CD4-positive, alpha-beta T cell (primary cell): ENCODE results near the gene NUF2. TPM values are rescaled to one million over a fixed set of nuclear protein-coding genes. Genes with fewer than 3 reads are reported as not detected.

Experiments used
- ATAC-seq: fragments of 200-7000 bp; cut with Tn5 transposase; one replicate; pipeline ENCODE4 v1.10.0; 2022; ENCODE audit warnings: mild to moderate bottlenecking; ENCODE audit not compliant: poor library complexity
- CTCF ChIA-PET: fragments of 350-600 bp; sonication (Branson Sonifier 250); formaldehyde crosslinking; loops from one replicate; lab custom pipeline; 2021; ENCODE audit warnings: antibody characterized with exemption, inconsistent platforms; lab: Charles Lee
- POLR2A ChIA-PET: fragments of 350-600 bp; sonication (Branson Sonifier 250); formaldehyde crosslinking; loops from one replicate; lab custom pipeline; 2021; ENCODE audit warnings: antibody characterized with exemption, inconsistent platforms; lab: Charles Lee
- DNase-seq, 14 experiments: peaks; one replicate each; pipeline ENCODE4 v3.0.0-alpha.2; 2013 to 2020; ENCODE audit warnings: mixed read lengths in 2 of 14
- H3K27ac ChIP-seq, 2 donors: one replicate each; pipeline versions ENCODE4 v1.5.1 to v1.7.0; 2013; ENCODE audit warnings: low read length in 2 of 2, low read depth in 1 of 2, mild to moderate bottlenecking in 1 of 2
- H3K27me3 ChIP-seq, 2 experiments: 1 replicate in 1 of 2; 2 replicates in 1 of 2; pipeline versions ENCODE4 v1.6.1 to v1.7.0; 2013; ENCODE audit warnings: low read length in 2 of 2, control low read depth in 1 of 2, mild to moderate bottlenecking in 1 of 2, moderate library complexity in 1 of 2; ENCODE audit not compliant: insufficient read depth in 2 of 2, control insufficient read depth in 1 of 2
- H3K36me3 ChIP-seq: one replicate; pipeline ENCODE4 v1.6.1; 2013; ENCODE audit warnings: low read length, control low read depth; ENCODE audit not compliant: insufficient read depth
- H3K4me1 ChIP-seq: one replicate; pipeline ENCODE4 v1.6.1; 2013; ENCODE audit warnings: low read length, control low read depth; ENCODE audit not compliant: insufficient read depth
- H3K4me3 ChIP-seq: one replicate; pipeline ENCODE4 v1.5.1; 2013; ENCODE audit warnings: mild to moderate bottlenecking, low read length, moderate library complexity
- H3K9me3 ChIP-seq, 2 experiments: 1 replicate in 1 of 2; 2 replicates in 1 of 2; pipeline versions ENCODE4 v1.6.1 to v1.7.0; 2013; ENCODE audit warnings: low read length in 2 of 2, mild to moderate bottlenecking in 2 of 2, control low read depth in 1 of 2, moderate library complexity in 1 of 2; ENCODE audit not compliant: control insufficient read depth in 1 of 2, insufficient read depth in 1 of 2
- H3K27ac Mint-ChIP-seq: one replicate; pipeline ENCODE4 v1.8.0; 2020; ENCODE audit warnings: mixed read lengths
- H3K27me3 Mint-ChIP-seq: one replicate; pipeline ENCODE4 v1.8.0; 2021; ENCODE audit warnings: mixed read lengths
- H3K36me3 Mint-ChIP-seq: one replicate; pipeline ENCODE4 v1.8.0; 2021; ENCODE audit warnings: low read depth, mixed read lengths
- H3K4me1 Mint-ChIP-seq: one replicate; pipeline ENCODE4 v1.8.0; 2021; ENCODE audit warnings: low read depth, mixed read lengths
- H3K4me3 Mint-ChIP-seq: one replicate; pipeline ENCODE4 v1.8.0; 2020; ENCODE audit warnings: mild to moderate bottlenecking, mixed read lengths
- H3K9me3 Mint-ChIP-seq: one replicate; pipeline ENCODE4 v1.8.0; 2020; ENCODE audit warnings: mixed read lengths
- CTCF ChIP-seq: fragments of 200-600 bp; IDR thresholded peaks from one replicate; pipeline ENCODE4 v1.8.0; 2022; ENCODE audit warnings: antibody characterized with exemption, mild to moderate bottlenecking
- intact Hi-C, 2 experiments: fragments of 100-400 bp; cut with DNase I in 1 of 2; cut with micrococcal nuclease in 1 of 2; formaldehyde crosslinking; loops; one replicate each; pipeline versions ENCODE4 v1.15.1 to v1.9.0; 2023 to 2025; cut with DNase I, micrococcal nuclease
- total RNA-seq, 174 experiments: library from RNA in 2 of 174; stranded (reverse) in 2 of 174; gene quantifications; one replicate each; pipeline ENCODE4 v1.2.3 and lab custom pipeline; 2021 to 2026

Gene NUF2
- total RNA-seq, 2 experiments from 2014 or later = 1.8 TPM

- no peak overlapping the region for H3K4me3 Mint-ChIP-seq
- no peaks in the 10 kb centered on the region for H3K27me3 ChIP-seq
- ChIA-PET CTCF (no interaction called here), POLR2A (no interaction called here)
- no peak for ATAC-seq
- H3K9me3 ChIP-seq = no peaks in the 10 kb centered on the region
- intact Hi-C loops = no loop called here
- no peaks in the 10 kb centered on the region for H3K4me1 Mint-ChIP-seq
- H3K4me3 ChIP-seq = no peak overlapping the region
- no peak overlapping the region for H3K27ac ChIP-seq
- TF ChIP-seq CTCF = no peak
- no peaks in the 10 kb centered on the region for H3K9me3 Mint-ChIP-seq
- no peak overlapping the region for H3K27ac Mint-ChIP-seq
- no peaks in the 10 kb centered on the region for H3K4me1 ChIP-seq
- H3K36me3 ChIP-seq = peaks cover 10% of the 10 kb centered on the region
- DNase-seq = no peak
- peaks cover 58% of the 10 kb centered on the region for H3K36me3 Mint-ChIP-seq
- H3K27me3 Mint-ChIP-seq = no peaks in the 10 kb centered on the region
Observed at GRCh38 chr1:163307479-163308171, 14.1 kb upstream of the NUF2 start.

GRCh38 chr1:163308811-163309210 is 12.9 kb upstream of the NUF2 start:
- POLR2A ChIA-PET = no interaction called here
- Histone ChIP-seq H3K27me3 (no peaks in the 10 kb centered on the region), H3K4me3 (no peak overlapping the region), H3K36me3 (peaks cover 10% of the 10 kb centered on the region), H3K9me3 (no peaks in the 10 kb centered on the region), H3K27ac (no peak overlapping the region), H3K4me1 (no peaks in the 10 kb centered on the region)
- no peaks in the 10 kb centered on the region for H3K4me1 Mint-ChIP-seq
- peaks cover 52% of the 10 kb centered on the region for H3K36me3 Mint-ChIP-seq
- H3K9me3 Mint-ChIP-seq = no peaks in the 10 kb centered on the region
- CTCF ChIA-PET = no interaction called here
- DNase-seq (no peak), ATAC-seq (no peak)
- no peak overlapping the region for H3K27ac Mint-ChIP-seq
- no peak overlapping the region for H3K4me3 Mint-ChIP-seq
- no peak for TF ChIP-seq CTCF
- H3K27me3 Mint-ChIP-seq = no peaks in the 10 kb centered on the region
- intact Hi-C loops = no loop called here

- CTCF ChIA-PET = interaction anchor here (1.9 to 2.3 kb wide), 2 partner anchors 462 to 468 kb away, joined by 5 to 10 read pairs; no protein-coding TSS in a partner anchor
- peaks cover 2% of the 10 kb centered on the region for H3K4me1 ChIP-seq
- H3K27ac ChIP-seq = no peak overlapping the region
- intact Hi-C loops = loop anchor here (1.0 to 10.0 kb wide), 6 partner anchors 243 to 1261 kb away; partner anchors contain the start of gene UAP1 (in 1 of the 2)
- Mint-ChIP-seq H3K9me3 (no peaks in the 10 kb centered on the region), H3K36me3 (peaks cover 15% of the 10 kb centered on the region), H3K27me3 (no peaks in the 10 kb centered on the region), H3K4me1 (peaks cover 4% of the 10 kb centered on the region), H3K4me3 (no peak overlapping the region), H3K27ac (no peak overlapping the region)
- no peaks in the 10 kb centered on the region for H3K27me3 ChIP-seq
- POLR2A ChIA-PET = interaction anchor here (1.8 kb wide), 1 partner anchor 462 kb away, joined by 5 read pairs; no protein-coding TSS in a partner anchor
- ATAC-seq (no peak), DNase-seq (peak in 12 of 14 experiments; percentile 6 to 71 (median 26))
- no peak overlapping the region for H3K4me3 ChIP-seq
- H3K9me3 ChIP-seq = no peaks in the 10 kb centered on the region
- TF ChIP-seq CTCF = peak; percentile 68
- H3K36me3 ChIP-seq = no peaks in the 10 kb centered on the region
Observed at GRCh38 chr1:163315773-163316374, 5.9 kb upstream of the NUF2 start.
